HG03159 (cell line): ENCODE measurements around the gene CCAR1.
"Not testable (repeated sequence)": the region's sequence is repeated elsewhere in the genome, so short reads cannot be mapped to it uniquely, and the experiment has no call there.

Experiments
- ATAC-seq: cut with Tn5 transposase; IDR thresholded peaks from one replicate; pipeline ENCODE4 v1.9.1; 2021; ENCODE audit warnings: mild to moderate bottlenecking, moderate library complexity; ENCODE audit not compliant: unreplicated experiment

CCAR1 gene, protein sequence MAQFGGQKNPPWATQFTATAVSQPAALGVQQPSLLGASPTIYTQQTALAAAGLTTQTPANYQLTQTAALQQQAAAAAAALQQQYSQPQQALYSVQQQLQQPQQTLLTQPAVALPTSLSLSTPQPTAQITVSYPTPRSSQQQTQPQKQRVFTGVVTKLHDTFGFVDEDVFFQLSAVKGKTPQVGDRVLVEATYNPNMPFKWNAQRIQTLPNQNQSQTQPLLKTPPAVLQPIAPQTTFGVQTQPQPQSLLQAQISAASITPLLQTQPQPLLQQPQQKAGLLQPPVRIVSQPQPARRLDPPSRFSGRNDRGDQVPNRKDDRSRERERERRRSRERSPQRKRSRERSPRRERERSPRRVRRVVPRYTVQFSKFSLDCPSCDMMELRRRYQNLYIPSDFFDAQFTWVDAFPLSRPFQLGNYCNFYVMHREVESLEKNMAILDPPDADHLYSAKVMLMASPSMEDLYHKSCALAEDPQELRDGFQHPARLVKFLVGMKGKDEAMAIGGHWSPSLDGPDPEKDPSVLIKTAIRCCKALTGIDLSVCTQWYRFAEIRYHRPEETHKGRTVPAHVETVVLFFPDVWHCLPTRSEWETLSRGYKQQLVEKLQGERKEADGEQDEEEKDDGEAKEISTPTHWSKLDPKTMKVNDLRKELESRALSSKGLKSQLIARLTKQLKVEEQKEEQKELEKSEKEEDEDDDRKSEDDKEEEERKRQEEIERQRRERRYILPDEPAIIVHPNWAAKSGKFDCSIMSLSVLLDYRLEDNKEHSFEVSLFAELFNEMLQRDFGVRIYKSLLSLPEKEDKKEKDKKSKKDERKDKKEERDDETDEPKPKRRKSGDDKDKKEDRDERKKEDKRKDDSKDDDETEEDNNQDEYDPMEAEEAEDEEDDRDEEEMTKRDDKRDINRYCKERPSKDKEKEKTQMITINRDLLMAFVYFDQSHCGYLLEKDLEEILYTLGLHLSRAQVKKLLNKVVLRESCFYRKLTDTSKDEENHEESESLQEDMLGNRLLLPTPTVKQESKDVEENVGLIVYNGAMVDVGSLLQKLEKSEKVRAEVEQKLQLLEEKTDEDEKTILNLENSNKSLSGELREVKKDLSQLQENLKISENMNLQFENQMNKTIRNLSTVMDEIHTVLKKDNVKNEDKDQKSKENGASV

DNA sequence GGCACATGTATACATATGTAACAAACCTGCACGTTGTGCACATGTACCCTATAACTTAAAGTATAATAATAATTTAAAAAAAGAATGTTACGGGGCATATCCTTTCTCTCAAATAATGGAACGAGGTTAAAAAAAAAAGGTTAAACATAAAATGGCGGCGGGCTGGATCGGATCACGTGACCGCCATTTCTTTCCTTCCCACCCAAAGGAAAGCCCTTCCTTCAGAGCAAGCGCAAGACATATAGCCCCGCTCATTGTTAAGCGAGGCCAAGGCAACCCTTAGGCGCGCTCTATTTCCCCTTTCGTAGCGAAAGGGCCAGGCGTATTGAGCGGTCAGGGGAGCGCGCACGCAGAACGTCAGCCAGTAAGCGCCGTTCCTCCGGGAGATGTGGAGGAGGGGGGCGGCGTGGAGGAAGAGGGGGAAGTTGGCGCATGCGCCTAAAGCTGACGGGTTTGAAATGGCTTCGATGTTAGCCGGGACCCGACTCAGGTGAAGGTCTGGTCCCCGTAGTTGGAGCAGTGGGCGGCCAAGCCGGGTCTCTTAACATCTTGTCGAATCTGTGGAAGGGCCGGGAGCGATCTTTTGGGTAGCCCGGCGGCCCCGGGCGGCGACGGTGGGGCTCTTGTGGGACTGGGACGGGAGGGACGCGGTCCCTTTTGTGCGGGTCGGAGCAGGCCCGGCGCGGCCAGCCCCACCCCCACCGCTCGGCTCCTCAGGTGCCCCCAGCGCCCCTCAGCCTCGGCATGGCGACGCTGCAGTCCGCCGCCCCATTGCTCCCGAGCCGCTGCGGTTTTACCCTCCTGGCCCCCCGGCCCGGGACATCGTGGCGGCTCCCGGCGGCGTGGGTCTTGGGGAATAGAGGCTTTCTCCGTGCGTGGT lies at the start of gene CCAR1:
Gene CCAR1 (plus strand): TSS at position 447 of the 880 bp plus-strand sequence. CDS start 1,266 bp downstream, outside the sequence.
- peak; percentile 99 for ATAC-seq

DNA sequence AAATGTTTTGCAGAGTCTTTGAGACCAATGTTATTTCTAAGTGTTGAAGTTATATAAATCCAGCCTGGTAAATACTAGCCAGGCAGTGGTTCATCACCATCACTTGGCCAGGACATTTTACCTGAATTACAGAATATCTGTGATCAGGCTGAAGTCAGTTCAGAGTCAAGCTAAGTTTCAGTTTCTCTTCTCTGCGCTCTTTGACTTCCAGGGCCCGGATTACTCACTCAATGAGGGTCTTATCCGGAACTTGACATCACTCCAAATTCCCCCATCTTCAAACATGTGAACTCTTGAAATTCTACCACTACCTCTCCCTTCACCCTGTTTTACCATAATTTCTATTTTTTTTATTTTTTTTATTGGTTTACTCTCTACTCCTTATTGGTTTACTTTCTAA lies 36.6 kb upstream of the CCAR1 start:
- ATAC-seq: no peak

- ATAC-seq: no peak
Measured at GRCh38 chr10:68696018-68696417, 25.0 kb upstream of the CCAR1 start.

DNA sequence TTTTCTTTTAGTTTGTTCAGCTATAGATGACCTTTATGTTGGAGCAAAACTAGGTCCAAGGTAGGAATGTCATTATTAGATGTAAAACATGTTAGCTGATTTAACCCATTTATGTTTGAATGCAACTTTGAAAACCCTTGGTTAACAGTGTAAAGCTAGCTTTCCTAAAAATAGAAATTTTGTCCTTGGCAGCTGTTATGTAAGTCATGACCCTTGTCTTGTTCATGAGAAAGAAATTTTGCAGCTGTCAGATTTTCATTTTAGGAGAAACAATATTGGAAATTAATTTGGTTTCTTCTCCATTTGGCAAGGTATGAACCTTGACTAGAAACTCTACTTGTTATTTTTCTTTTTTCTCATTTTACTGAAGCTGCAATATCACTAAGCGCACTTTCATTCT lies 23.9 kb upstream of the CCAR1 start:
- no peak for ATAC-seq

DNA sequence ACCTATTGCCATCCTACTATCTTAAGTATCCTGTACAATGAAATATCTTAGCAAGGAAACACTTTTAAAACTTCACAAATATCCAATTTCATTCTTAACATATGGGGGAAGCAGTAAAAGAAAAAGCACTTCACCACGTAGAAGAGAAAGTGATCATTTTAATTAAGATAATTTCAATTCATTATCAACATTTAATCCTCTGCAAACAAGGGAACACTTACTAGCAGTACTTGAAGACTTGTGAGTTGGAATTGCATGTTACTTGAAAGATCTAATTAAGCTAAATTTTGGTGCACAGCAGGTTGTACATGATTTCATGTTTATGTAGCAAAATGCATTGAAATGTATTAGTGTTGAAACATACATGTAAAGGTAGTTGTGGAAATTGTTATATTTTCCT lies 20.8 kb upstream of the CCAR1 start:
- ATAC-seq: no peak

DNA sequence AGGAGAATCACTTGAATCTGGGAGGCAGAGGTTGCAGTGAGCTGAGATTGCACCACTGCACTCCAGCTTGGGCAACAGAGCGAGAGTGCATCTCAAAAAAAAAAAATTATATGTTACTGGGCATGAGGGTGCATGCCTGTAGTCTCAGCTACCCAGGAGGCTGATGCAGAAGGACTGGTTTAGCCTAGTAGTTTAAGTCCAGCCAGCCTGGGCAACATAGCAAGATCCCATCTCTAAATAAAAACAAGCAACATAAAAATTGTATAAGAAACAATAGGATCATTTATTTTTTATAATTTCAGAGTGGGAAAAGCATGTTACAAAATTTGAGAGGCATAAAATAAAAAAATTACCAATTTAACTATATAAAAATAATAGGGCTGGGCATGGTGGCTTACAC lies 15.5 kb upstream of the CCAR1 start:
- no peak for ATAC-seq

GRCh38 chr10:68708987-68709386 lies 12.1 kb upstream of the CCAR1 start:
- not testable (repeated sequence) for ATAC-seq

GRCh38 chr10:68713065-68713464 lies 8.0 kb upstream of the CCAR1 start:
- not testable (repeated sequence) for ATAC-seq

DNA sequence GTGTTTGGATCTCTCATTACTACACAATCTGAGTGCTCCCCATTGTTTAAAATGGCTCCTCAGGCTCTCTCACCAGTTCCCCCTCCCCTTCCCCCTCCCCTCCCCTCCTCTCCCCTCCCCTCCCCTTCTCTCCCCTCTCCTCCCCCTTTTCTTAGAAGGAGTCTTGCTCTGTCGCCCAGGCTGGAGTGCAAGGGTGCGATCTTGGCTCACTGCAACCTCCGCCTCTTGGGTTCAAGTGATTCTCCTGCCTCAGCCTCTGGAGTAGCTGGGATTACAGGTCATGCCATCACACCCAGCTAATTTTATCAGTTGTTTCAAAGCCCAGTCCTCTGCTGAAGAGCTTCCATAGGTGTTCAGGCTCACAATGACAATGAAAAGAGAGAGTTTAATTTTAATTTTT lies 3.6 kb upstream of the CCAR1 start:
- ATAC-seq: no peak

GRCh38 chr10:68721673-68722335 lies 765 bp downstream of the CCAR1 start:
- peak; percentile 23 for ATAC-seq

DNA sequence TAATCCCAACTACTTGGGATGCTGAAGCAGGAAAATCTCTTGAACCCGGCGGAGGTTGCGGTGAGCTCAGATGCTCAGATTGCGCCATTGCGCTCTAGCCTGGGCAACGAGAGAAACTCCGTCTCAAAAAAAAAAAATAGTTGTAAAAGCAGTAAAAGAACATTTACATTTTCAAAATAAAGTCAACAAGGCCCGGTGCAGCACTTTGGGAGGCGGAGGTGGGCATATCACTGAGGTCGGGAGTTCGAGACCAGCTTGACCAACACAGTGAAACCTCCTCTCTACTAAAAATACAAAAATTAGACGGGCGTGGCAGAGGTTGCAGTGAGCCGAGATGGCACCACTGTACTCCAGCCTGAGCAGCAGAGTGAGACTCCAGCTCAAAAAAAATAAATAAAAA lies 4.0 kb downstream of the CCAR1 start:
- no peak for ATAC-seq

DNA sequence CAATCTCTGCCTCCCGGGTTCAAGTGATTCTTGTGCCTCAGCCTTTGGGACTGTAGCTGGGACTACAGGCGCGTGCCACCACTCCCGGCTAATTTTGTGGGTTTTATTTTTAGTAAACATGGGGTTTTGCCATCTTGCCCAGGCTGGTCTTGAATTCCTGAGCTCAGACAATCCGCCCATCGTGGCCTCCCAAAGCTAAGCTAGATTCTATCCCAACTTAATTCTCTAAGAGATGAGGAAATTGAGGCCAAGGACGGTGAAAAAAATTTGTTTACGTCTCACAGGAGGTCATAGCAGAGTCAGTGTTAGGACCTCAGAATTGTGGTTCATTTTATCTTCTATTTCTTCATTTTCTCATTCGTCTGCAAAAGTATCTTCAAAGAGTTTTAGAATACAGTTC lies 6.1 kb downstream of the CCAR1 start:
- no peak for ATAC-seq

- ATAC-seq: no peak
Measured at GRCh38 chr10:68732651-68733050, 11.6 kb downstream of the CCAR1 start.

DNA sequence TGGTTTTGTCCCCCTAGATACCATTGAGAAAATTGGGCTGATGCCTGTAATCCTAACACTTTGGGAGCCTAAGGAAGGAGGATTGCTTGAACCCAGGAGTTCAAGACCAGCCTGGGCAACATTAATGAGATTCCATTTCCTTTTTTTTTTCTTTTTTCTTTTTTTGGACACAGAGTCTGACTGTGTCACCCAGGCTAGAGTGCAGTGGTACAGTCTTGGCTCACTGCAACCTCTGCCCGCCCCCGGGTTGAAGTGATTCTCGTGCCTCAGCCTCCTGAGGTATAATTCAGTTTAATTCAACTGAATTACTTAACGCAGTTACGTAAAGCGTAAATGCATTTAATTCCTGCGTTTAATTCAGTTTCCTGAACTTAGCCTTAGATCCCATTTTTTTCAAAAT lies 13.3 kb downstream of the CCAR1 start:
- ATAC-seq: no peak

- ATAC-seq: no peak
Measured at GRCh38 chr10:68735119-68735518, 14.1 kb downstream of the CCAR1 start.

DNA sequence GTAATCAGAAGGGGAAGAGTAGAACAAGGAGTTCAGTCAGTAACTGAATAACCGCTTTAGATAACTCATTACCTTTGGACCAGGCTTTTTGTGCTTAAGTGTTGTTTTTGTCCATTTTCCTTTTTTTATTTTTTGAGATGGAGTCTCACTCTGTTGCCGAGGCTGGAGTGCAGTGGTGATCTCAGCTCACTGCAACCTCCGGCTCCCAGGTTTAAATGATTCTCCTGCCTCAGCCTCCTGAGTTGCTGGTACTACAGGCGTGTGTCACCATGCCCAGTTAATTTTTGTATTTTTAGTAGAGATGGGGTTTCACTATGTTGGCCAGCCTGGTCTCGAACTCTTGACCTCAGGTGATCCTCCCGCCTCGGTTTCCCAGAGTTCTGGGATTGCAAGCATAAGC lies 14.7 kb downstream of the CCAR1 start:
- not testable (repeated sequence) for ATAC-seq

DNA sequence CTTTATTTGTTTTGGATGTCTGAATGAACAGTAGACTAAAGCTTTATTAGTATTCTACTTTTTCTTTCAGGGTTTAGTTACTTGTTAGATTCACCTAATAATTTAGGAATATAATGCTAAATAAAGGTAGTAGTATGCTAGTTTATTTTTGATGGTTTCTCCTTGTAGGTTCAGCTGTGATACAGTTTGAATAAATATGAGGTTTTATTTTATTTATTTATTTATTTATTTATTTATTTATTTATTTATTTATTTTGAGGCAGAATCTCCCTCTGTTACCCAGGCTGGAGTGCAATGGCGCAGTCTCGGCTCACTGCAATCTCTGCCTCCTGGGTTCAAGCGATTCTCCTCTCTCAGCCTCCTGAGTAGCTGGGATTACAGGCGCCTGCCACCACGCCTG lies 19.6 kb downstream of the CCAR1 start:
- ATAC-seq: not testable (repeated sequence)

DNA sequence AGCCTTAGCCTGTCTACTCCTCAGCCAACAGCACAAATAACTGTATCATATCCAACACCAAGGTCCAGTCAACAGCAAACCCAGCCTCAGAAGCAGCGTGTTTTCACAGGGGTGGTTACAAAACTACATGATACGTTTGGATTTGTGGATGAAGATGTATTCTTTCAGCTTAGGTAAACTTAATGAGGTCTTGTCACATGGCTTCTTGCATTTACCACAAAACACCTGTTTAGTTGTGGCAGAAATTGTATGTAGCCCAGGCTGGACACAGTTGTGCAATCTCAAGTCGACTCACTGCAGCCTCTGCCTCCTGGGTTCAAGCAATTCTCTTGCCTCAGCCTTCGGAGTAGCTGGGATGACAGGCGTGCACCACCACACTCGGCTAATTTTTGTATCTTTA lies 21.4 kb downstream of the CCAR1 start:
- no peak for ATAC-seq

GRCh38 chr10:68752711-68753350 lies 31.8 kb downstream of the CCAR1 start:
- ATAC-seq: no peak
